Left lung (tissue), 10 donors: ENCODE data around the gene PRELP. TPM values are rescaled to one million over a fixed set of nuclear protein-coding genes. Genes with fewer than 3 reads are reported as not detected.

ENCODE experiments used
- ATAC-seq: fragments of 200-7000 bp; cut with Tn5 transposase; one replicate; pipeline ENCODE4 v1.9.1; 2020; ENCODE audit warnings: moderate library complexity
- DNase-seq, 4 donors: peaks; one replicate each; pipeline ENCODE4 v3.0.0-alpha.2; 2013 to 2020
- H3K27ac ChIP-seq, 2 donors: fragments of 200-600 bp; sonication (generic) in 1 of 2; one replicate each; pipeline versions ENCODE4 v1.5.0 to v1.8.0; 2020 to 2021
- H3K27me3 ChIP-seq, 2 donors: fragments of 200-600 bp; sonication (generic) in 1 of 2; one replicate each; pipeline versions ENCODE4 v1.5.0 to v1.8.0; 2020 to 2021
- H3K36me3 ChIP-seq, 2 donors: fragments of 200-600 bp; sonication (generic) in 1 of 2; one replicate each; pipeline versions ENCODE4 v1.5.0 to v1.8.0; 2020 to 2021
- H3K4me1 ChIP-seq, 2 donors: fragments of 200-600 bp; one replicate each; pipeline ENCODE4 v1.8.0; 2021
- H3K4me3 ChIP-seq, 2 donors: fragments of 200-600 bp; sonication (generic) in 1 of 2; one replicate each; pipeline versions ENCODE4 v1.5.0 to v1.8.0; 2020 to 2021; ENCODE audit warnings: mild to moderate bottlenecking in 1 of 2
- H3K9me3 ChIP-seq, 2 donors: fragments of 200-600 bp; sonication (generic) in 1 of 2; one replicate each; pipeline versions ENCODE4 v1.5.0 to v1.8.0; 2020 to 2021
- intact Hi-C, 2 donors: fragments of 100-400 bp; cut with DNase I; formaldehyde crosslinking; loops; one replicate each; pipeline versions ENCODE4 v1.11.2 to v1.14.2; 2022
- polyA plus RNA-seq, 6 donors: library from polyadenylated mRNA; unstranded; fragments of 120-200 nt; gene quantifications; one replicate each; pipeline ENCODE4 v1.2.1, GENCODE V29; 2013; ENCODE audit not compliant: insufficient read length in 6 of 6
- total RNA-seq, 2 donors: library from RNA; stranded (reverse); fragmentation: NEBNext Ultra II Directional; extraction: Animal tissue kit (Norgen Biotek cat#: 25700); gene quantifications; one replicate each; pipeline ENCODE4 v1.2.1, GENCODE V29; 2021
- TF ChIP-seq, protein P1 (sequence below), 2 donors: fragments of 200-600 bp; sonication (generic) in 1 of 2; IDR thresholded peaks; one replicate each; pipeline versions ENCODE4 v1.5.0 to v1.8.0; 2021; ENCODE audit warnings: antibody characterized with exemption in 2 of 2
- donor health status: DM: no; HTN: yes; CAD: no.
- donor health status: DM: no; HTN: no; CAD: no.

Gene PRELP
- total and polyA plus RNA-seq, 8 donors: 1.3 to 20.5 (median 2.4) TPM

- H3K4me3 ChIP-seq: no peak overlapping the region
- no peaks in the 10 kb centered on the region for H3K9me3 ChIP-seq
- intact Hi-C loops: loop anchor here in 1 of 2 donors (10.0 kb wide), 1 partner anchor 205 kb away; no protein-coding TSS in a partner anchor
- DNase-seq (no peak), ATAC-seq (no peak)
- peaks cover 5 to 20% of the 10 kb centered on the region in 2 donors for H3K4me1 ChIP-seq
- no peaks in the 10 kb centered on the region for H3K36me3 ChIP-seq
- TF ChIP-seq, protein P1, sequence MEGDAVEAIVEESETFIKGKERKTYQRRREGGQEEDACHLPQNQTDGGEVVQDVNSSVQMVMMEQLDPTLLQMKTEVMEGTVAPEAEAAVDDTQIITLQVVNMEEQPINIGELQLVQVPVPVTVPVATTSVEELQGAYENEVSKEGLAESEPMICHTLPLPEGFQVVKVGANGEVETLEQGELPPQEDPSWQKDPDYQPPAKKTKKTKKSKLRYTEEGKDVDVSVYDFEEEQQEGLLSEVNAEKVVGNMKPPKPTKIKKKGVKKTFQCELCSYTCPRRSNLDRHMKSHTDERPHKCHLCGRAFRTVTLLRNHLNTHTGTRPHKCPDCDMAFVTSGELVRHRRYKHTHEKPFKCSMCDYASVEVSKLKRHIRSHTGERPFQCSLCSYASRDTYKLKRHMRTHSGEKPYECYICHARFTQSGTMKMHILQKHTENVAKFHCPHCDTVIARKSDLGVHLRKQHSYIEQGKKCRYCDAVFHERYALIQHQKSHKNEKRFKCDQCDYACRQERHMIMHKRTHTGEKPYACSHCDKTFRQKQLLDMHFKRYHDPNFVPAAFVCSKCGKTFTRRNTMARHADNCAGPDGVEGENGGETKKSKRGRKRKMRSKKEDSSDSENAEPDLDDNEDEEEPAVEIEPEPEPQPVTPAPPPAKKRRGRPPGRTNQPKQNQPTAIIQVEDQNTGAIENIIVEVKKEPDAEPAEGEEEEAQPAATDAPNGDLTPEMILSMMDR (IDR thresholded peaks at IDR 0.05): no peak
- H3K27ac ChIP-seq: peak overlapping the region in 1 of 2 donors; percentile 59
- H3K27me3 ChIP-seq: no peaks in the 10 kb centered on the region
These were observed 4.0 kb downstream of the PRELP start for GRCh38 chr1:203479646-203480045.

DNA sequence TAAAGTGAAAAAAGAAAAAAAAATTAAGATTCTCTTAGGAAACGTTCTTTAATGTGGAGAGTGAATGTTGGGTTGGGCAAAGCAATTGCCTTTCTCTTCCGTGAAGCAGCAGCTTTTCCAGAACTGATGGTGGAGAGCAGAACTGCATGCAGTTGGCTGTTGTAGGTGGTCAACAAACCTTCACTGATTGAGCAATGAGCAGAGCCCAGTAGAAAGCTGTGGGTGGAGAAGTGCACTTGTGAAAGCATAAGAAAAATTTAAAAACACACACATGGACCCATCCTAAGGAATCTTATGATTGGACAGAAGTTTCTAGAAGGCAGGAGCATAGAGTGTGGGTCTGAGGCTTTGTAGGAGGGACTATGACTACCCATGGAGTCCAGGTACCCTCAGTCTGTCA is 4.5 kb downstream of the PRELP start:
- H3K36me3 ChIP-seq: no peaks in the 10 kb centered on the region
- H3K9me3 ChIP-seq: no peaks in the 10 kb centered on the region
- ATAC-seq (peak; percentile 24), DNase-seq (no peak)
- intact Hi-C loops: loop anchor here in 1 of 2 donors (10.0 kb wide), 1 partner anchor 205 kb away; no protein-coding TSS in a partner anchor
- peaks cover 5 to 20% of the 10 kb centered on the region in 2 donors for H3K4me1 ChIP-seq
- peak overlapping the region; percentile 41 to 59 for H3K27ac ChIP-seq
- H3K27me3 ChIP-seq: no peaks in the 10 kb centered on the region
- TF ChIP-seq, protein P1 (IDR thresholded peaks at IDR 0.05): no peak
- no peak overlapping the region for H3K4me3 ChIP-seq

DNA sequence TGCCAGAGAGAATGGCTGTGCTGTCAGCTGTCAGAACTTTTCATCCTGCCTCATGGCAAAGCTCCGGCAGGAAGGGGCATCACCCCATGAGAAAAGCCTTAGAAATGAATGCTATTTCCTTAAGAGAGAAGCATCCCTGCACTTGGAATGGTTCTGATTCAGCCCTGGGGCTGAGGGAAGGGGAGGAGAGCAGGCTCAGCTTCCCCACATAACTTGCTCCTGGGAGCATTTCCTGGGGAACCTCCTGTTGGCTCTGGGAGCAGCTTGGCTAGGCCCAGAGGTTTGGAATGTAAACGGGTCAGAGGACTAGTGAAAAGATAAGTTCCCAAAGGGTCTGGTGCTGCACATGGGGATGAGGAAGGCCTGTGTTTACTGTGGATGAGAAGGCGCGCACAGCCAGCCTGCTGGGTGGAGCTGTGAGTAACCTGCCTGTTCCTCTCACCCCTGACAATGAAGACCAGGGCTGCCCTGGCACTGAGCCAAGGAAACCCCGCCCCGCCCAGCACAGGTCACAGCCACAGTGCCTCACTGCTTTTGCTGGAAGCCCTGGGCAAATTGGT is 5.0 kb downstream of the PRELP start:
- TF ChIP-seq, protein P1 (IDR thresholded peaks at IDR 0.05): no peak
- Histone ChIP-seq H3K27me3 (no peaks in the 10 kb centered on the region), H3K36me3 (no peaks in the 10 kb centered on the region), H3K4me3 (no peak overlapping the region), H3K27ac (peak overlapping the region; percentile 41 to 59), H3K4me1 (peaks cover 5 to 20% of the 10 kb centered on the region in 2 donors), H3K9me3 (no peaks in the 10 kb centered on the region)
- peak; percentile 79 for ATAC-seq
- DNase-seq: peak in 3 of 4 donors; percentile 33 to 89 (median 57)
- intact Hi-C loops: loop anchor here in 1 of 2 donors (10.0 kb wide), 1 partner anchor 206 kb away; no protein-coding TSS in a partner anchor

DNA sequence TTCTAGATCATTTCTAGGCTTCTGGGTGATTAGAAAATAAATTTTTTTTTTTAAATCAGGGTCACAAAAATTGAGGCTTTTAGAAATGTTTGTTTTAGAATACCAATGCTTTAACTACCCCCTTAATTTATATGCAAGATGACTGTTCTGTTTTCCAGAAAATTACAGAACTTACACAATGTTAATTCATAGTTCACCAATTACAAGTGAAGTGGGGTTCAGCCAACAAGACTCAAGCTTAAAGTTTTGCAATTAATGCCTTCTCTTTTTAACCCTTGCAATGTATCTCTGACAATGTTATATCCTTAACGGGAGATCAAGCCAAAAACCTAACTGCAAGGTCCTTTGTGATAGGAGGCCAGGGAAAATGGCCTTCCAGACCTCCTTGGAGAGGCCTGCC is 5.6 kb downstream of the PRELP start:
- no peaks in the 10 kb centered on the region for H3K27me3 ChIP-seq
- TF ChIP-seq, protein P1 (IDR thresholded peaks at IDR 0.05): no peak
- DNase-seq (no peak), ATAC-seq (no peak)
- peaks cover 5 to 20% of the 10 kb centered on the region in 2 donors for H3K4me1 ChIP-seq
- no peak overlapping the region for H3K4me3 ChIP-seq
- peak overlapping the region; percentile 41 to 59 for H3K27ac ChIP-seq
- no peaks in the 10 kb centered on the region for H3K36me3 ChIP-seq
- no peaks in the 10 kb centered on the region for H3K9me3 ChIP-seq
- intact Hi-C loops: loop anchor here in 1 of 2 donors (10.0 kb wide), 1 partner anchor 206 kb away; no protein-coding TSS in a partner anchor

GRCh38 chr1:203486618-203487370 is 11.2 kb downstream of the PRELP start:
- Histone ChIP-seq H3K36me3 (no peaks in the 10 kb centered on the region), H3K4me1 (peaks cover 0 to 13% of the 10 kb centered on the region in 2 donors), H3K27me3 (no peaks in the 10 kb centered on the region), H3K9me3 (no peaks in the 10 kb centered on the region), H3K27ac (peak overlapping the region; percentile 31 to 71), H3K4me3 (peak overlapping the region in 1 of 2 donors; percentile 36)
- TF ChIP-seq, protein P1 (IDR thresholded peaks at IDR 0.05): no peak
- DNase-seq (no peak), ATAC-seq (no peak)
- intact Hi-C loops: loop anchor here in 1 of 2 donors (5.0 to 10.0 kb wide), 2 partner anchors 144 to 212 kb away; no protein-coding TSS in a partner anchor
